Measurements from ENCODE around the gene PPP3CA.

- no peak for TF ChIP-seq CTCF (IDR thresholded peaks at IDR 0.05)
- no peak for TF ChIP-seq POLR2A (IDR thresholded peaks at IDR 0.05)
- TF ChIP-seq EP300 (IDR thresholded peaks at IDR 0.05) = peak in 1 of 2 donors; percentile 17
These were observed 108.6 kb downstream of the PPP3CA start for GRCh38 chr4:101238706-101239105.

Measured in tibial nerve (tissue), 4 donors.